Nucleus accumbens (tissue), 56 donors: ENCODE data around the gene COQ3.
"Not testable (repeated sequence)": the region's sequence is repeated elsewhere in the genome, so short reads cannot be mapped to it uniquely, and the experiment has no call there.

ENCODE experiments used
- DNase-seq, 56 donors: peaks; one replicate each; lab custom pipeline; 2025; lab: John Stamatoyannopoulos, UW

The COQ3 gene

DNA sequence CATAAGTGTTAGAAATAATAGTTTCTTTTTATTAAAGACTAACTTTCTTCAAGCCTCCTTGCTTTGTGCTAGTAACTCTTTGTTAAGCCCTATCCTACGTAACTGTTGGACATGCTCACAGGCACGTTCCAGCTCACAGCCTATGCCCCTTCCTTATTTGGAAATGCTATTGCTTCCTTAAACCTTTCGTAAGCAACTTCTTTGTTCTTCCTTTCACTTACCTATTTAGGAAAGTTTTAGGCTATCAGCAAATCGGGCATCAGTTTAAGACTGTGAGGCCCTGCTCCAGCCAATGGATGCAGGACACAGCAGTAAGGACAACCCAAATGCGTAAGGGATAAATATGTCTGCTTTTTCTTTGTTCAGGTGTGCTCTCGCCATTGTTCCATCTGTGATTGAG is 58.7 kb downstream of the COQ3 start:
- DNase-seq: not testable (repeated sequence)

DNA sequence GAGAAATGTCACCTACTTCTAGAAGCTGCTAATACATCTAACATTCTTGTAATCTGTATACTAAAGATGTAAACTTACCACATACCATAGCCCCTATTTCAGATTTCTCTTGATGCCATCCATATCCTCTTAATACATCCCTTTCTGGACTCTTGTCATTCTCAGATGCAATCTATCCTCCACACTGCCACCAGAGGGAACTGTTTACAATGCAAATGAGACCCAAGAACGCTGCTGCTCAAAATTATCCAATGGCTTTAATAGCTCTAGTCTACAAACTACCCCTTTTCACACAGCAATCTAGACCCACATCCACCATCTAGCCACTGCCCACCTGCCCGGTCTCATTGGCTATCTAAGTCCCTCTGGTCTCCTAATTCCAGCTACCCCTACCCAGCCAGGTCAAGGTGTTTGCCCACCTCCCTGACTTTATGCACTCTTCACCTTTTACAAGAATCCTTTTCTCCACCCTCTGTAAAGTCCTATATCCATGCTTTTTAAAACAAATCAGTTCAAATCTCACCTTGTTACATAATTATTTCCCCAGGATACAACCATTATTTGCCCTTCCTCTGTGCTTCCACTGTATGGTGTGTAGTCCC is 59.4 kb downstream of the COQ3 start:
- DNase-seq: peak in 5 of 56 donors; percentile 2 to 34 (median 6)

DNA sequence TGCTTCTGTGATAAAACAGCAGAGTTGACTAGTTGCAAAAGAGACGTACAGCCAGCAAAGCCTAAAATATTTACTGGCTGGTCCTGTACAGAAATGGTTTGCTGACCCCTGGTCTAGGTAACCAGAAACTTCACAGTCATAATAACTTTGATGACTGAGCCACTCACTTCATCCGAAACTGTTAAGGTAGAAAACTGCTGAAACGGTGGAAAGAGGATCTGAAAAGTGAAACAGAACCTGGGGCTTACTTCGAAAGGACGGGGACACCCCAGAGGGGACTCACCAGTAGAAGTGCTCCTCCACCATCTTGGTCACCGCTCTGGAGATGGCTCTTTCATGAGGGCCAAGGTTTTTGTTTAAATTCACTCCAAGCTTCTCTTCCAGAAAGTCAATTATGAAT is 60.9 kb downstream of the COQ3 start:
- no peak for DNase-seq

DNA sequence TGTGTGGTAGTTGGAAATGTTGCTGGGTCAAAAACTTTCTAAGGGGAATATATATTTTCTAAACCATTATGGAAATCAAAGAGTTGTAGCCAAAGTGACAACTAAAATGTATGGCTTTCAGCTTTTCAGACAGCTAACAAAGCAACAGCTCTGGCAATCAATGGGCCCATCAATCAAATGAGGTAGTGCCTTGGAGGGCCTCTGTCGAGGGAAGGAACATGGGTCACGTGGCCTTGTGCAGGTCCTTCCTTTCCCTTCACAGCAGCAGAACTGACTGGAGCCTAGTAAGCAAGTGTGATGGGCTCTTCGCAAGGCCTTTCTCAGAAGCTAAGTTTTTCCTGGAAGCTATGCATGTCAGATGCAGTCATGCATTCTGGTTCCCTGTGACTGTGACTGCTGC is 62.5 kb downstream of the COQ3 start:
- DNase-seq: no peak

DNA sequence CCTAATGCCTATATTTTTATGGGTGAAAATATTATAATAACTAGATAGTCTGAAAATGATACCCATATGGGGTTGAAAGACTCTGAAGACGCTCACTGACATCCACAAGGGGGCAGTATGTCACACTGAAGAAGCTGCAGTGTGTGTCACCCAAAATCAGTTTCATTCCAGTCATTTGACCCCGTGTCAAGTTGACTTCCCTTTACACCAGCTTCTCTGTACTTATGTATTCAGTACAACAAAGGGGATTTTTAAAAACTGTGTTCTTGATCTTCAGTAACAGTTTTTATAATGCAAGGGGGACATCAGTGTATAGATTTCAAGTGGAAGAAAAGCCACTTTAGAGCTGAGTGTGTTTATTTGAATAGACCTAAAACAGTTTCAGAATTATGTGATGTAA is 63.8 kb downstream of the COQ3 start:
- peak in 28 of 56 donors; percentile 2 to 62 (median 24) for DNase-seq

DNA sequence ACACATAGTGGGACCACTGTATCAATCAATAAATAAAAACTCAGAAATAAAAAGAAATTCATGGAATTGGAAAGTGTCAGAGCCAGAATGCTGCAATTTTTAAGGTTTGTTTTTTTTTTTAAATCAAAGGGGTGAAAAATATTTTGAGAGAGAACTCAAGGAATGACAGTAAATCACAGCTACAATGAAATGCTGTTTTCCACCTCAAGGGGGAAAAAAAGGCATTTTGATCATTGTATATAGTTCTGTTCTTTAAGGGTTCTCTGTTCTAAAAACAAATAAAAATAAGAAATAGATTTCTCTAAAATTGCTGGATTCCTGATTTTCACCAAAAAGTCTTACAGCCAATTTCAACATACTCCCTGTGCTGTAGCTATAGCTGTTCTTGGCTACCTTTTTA is 69.0 kb downstream of the COQ3 start:
- DNase-seq: no peak
